Neural cell (in vitro differentiated cells): ENCODE results near the gene ARHGEF7. TPM values are rescaled to one million over a fixed set of nuclear protein-coding genes. Genes with fewer than 3 reads are reported as not detected.

Experiments used
- H2AFZ ChIP-seq: fragments of 200-600, 300-800 bp; sonication (generic), shearing (Covaris generic); 2 replicates; pipeline ENCODE4 v1.6.0; 2014; ENCODE audit warnings: low read depth, mild to moderate bottlenecking, antibody characterized with exemption, low read length, moderate library complexity
- H3F3A ChIP-seq: fragments of 200-600 bp; shearing (Covaris generic); 2 replicates; pipeline ENCODE4 v1.6.1; 2016; ENCODE audit warnings: mild to moderate bottlenecking, moderate library complexity, mixed read lengths, antibody characterized with exemption, low read length; ENCODE audit not compliant: insufficient read depth, poor library complexity, severe bottlenecking
- H3K27ac ChIP-seq: fragments of 200-600, 300-800 bp; sonication (generic), shearing (Covaris generic); 2 replicates; pipeline ENCODE4 v1.5.1; 2014; ENCODE audit warnings: mild to moderate bottlenecking, low read length, moderate library complexity
- H3K27me3 ChIP-seq: fragments of 300-800, 200-600 bp; sonication (generic), shearing (Covaris generic); 2 replicates; pipeline ENCODE4 v1.6.0; 2014; ENCODE audit warnings: mild to moderate bottlenecking, low read depth, low read length, moderate library complexity; ENCODE audit not compliant: insufficient read depth
- H3K36me3 ChIP-seq: fragments of 300-800, 200-600 bp; sonication (generic), shearing (Covaris generic); 2 replicates; pipeline ENCODE4 v1.5.1; 2014; ENCODE audit warnings: mild to moderate bottlenecking, antibody characterized with exemption, low read length, moderate library complexity; ENCODE audit not compliant: insufficient read depth
- H3K4me2 ChIP-seq: fragments of 300-800, 200-600 bp; sonication (generic), shearing (Covaris generic); 2 replicates; pipeline ENCODE4 v1.6.0; 2014; ENCODE audit warnings: mild to moderate bottlenecking, low read length
- H3K4me3 ChIP-seq: fragments of 300-800, 200-600 bp; sonication (generic), shearing (Covaris generic); 2 replicates; pipeline ENCODE4 v1.5.1; 2014; ENCODE audit warnings: mild to moderate bottlenecking, low read length, moderate library complexity
- H3K79me2 ChIP-seq: fragments of 200-600 bp; shearing (Covaris generic); replicated peaks from 2 replicates; pipeline ENCODE4 v1.6.0; 2014; ENCODE audit warnings: mild to moderate bottlenecking, low read length, moderate library complexity; ENCODE audit not compliant: insufficient read depth
- H3K9ac ChIP-seq: fragments of 300-800, 200-600 bp; sonication (generic), shearing (Covaris generic); 2 replicates; pipeline ENCODE4 v1.6.1; 2016; ENCODE audit warnings: mild to moderate bottlenecking, low read length, mixed read lengths
- H3K9me2 ChIP-seq: fragments of 200-600 bp; shearing (Covaris generic); 2 replicates; pipeline ENCODE4 v1.6.1; 2016; ENCODE audit warnings: mild to moderate bottlenecking, low read length, mixed read lengths; ENCODE audit not compliant: insufficient read depth
- H3K9me3 ChIP-seq: fragments of 200-600, 300-800 bp; sonication (generic), shearing (Covaris generic); 2 replicates; pipeline ENCODE4 v1.6.1; 2016; ENCODE audit warnings: mild to moderate bottlenecking, mixed run types, low read length, moderate library complexity, mixed read lengths
- H4K20me1 ChIP-seq: fragments of 200-600 bp; shearing (Covaris generic); 2 replicates; pipeline ENCODE4 v1.6.1; 2016; ENCODE audit warnings: mild to moderate bottlenecking, mixed run types; ENCODE audit not compliant: insufficient read depth
- EP300 ChIP-seq: fragments of 450-650 bp; conservative IDR thresholded peaks from 2 replicates; pipeline ENCODE4 v1.6.1; 2014; ENCODE audit warnings: antibody characterized with exemption, mild to moderate bottlenecking, moderate library complexity; ENCODE audit not compliant: poor library complexity, severe bottlenecking
- EZH2 ChIP-seq: fragments of 200-600, 300-800 bp; shearing (Covaris generic), sonication (generic); IDR thresholded peaks from 2 replicates; pipeline ENCODE4 v1.6.1; 2014; ENCODE audit warnings: antibody characterized with exemption, low read length, borderline replicate concordance, mild to moderate bottlenecking; ENCODE audit not compliant: insufficient read depth, poor library complexity, severe bottlenecking
- MXI1 ChIP-seq: fragments of 450-650 bp; conservative IDR thresholded peaks from 2 replicates; pipeline ENCODE4 v1.6.1; 2014; ENCODE audit warnings: antibody characterized with exemption, mild to moderate bottlenecking; ENCODE audit not compliant: poor library complexity, severe bottlenecking
- POLR2AphosphoS5 ChIP-seq: IDR thresholded peaks from 2 replicates; pipeline ENCODE4 v1.6.1; 2012
- RAD21 ChIP-seq: fragments of 450-650 bp; conservative IDR thresholded peaks from 2 replicates; pipeline ENCODE4 v1.6.1; 2014; ENCODE audit warnings: antibody characterized with exemption, mild to moderate bottlenecking, moderate library complexity
- REST ChIP-seq: IDR thresholded peaks from 2 replicates; pipeline ENCODE4 v1.6.1; 2012; ENCODE audit warnings: borderline replicate concordance
- SMC3 ChIP-seq: fragments of 450-650 bp; conservative IDR thresholded peaks from 2 replicates; pipeline ENCODE4 v1.6.1; 2014; ENCODE audit warnings: antibody characterized with exemption, mild to moderate bottlenecking, moderate library complexity; ENCODE audit not compliant: poor library complexity
- TAF1 ChIP-seq: IDR thresholded peaks from 2 replicates; pipeline ENCODE4 v1.6.1; 2012; ENCODE audit warnings: low read depth
- polyA plus RNA-seq: library from polyadenylated mRNA; depleted of rRNA; stranded (reverse); fragments of >200 nt; gene quantifications from 2 replicates; pipeline ENCODE4 v1.2.3, GENCODE V29; 2014
- TF ChIP-seq, protein P1 (sequence below): fragments of 450-650 bp; IDR thresholded peaks from 2 replicates; pipeline ENCODE4 v1.5.1; 2014; ENCODE audit warnings: antibody characterized with exemption, mild to moderate bottlenecking, moderate library complexity; ENCODE audit not compliant: poor library complexity, severe bottlenecking

Gene ARHGEF7
- polyA plus RNA-seq, 1 donor from 2014 or later, result 155 TPM

DNA sequence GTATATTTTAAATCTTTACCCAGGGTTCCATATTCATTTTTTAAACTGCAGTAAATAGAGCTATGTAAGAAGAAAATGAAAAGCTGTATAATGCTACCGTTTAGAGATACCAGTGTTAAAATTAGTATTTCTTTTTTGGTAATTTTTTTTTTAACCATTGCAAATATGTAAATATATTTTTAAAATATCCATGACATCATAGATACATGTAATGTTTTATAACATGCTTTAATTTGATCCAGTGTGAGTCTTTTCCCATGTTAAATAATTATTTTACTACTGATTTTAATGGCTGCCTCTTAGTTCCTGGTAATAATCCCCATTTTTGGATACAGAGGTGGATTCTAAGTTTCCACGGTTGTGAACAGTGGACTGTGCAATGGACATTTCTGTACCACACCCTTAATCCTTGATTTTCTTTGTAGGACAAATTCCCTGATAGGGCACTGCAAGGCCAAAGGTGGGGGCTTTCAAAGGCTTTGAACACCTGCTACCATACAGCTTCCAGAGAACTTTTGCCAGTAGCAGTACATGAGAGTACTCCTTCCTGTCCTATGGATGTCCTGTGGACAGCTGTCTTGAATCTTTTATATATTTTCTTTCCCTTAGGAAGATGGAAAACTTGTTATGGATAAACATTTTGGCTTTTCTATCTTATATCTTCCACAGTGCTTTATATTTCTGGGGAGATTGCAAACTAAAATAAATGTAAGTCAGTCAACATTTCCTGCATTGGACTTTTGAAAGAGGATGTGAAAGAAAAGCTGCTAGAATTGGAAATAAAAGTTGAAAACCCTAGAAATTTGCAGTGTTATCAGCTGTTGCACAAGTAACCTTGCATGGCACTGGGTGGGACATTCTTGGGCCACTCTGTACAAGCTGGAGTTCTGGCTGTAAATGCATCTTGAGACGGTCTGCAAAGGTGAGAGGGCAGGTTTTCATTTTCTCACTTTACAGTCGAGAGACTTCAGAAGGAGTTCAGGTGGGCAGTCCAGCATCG, 46.8 kb downstream of the ARHGEF7 start:
- Histone ChIP-seq H3K4me2 (no peak overlapping the region), H4K20me1 (no peaks in the 10 kb centered on the region), H2AFZ (no peak overlapping the region), H3K79me2 (peaks cover 81% of the 10 kb centered on the region), H3K9me3 (no peaks in the 10 kb centered on the region), H3K27ac (no peak overlapping the region), H3K9me2 (no peaks in the 10 kb centered on the region), H3K9ac (no peak overlapping the region), H3K36me3 (peaks cover 5% of the 10 kb centered on the region), H3K27me3 (no peaks in the 10 kb centered on the region), H3K4me3 (no peak overlapping the region), H3F3A (no peaks in the 10 kb centered on the region)
- TF ChIP-seq REST, result no peak
- no peak for TF ChIP-seq SMC3
- no peak for TF ChIP-seq MXI1

GRCh38 chr13:111165241-111166010, 50.3 kb downstream of the ARHGEF7 start:
- peaks cover 78% of the 10 kb centered on the region for H3K79me2 ChIP-seq
- H3K9me3 ChIP-seq, result no peaks in the 10 kb centered on the region
- no peak overlapping the region for H3K4me3 ChIP-seq
- no peaks in the 10 kb centered on the region for H3F3A ChIP-seq
- no peak overlapping the region for H3K9ac ChIP-seq
- no peaks in the 10 kb centered on the region for H3K27me3 ChIP-seq
- H4K20me1 ChIP-seq, result peaks cover 4% of the 10 kb centered on the region
- TF ChIP-seq EZH2, result no peak
- TF ChIP-seq, protein P1, sequence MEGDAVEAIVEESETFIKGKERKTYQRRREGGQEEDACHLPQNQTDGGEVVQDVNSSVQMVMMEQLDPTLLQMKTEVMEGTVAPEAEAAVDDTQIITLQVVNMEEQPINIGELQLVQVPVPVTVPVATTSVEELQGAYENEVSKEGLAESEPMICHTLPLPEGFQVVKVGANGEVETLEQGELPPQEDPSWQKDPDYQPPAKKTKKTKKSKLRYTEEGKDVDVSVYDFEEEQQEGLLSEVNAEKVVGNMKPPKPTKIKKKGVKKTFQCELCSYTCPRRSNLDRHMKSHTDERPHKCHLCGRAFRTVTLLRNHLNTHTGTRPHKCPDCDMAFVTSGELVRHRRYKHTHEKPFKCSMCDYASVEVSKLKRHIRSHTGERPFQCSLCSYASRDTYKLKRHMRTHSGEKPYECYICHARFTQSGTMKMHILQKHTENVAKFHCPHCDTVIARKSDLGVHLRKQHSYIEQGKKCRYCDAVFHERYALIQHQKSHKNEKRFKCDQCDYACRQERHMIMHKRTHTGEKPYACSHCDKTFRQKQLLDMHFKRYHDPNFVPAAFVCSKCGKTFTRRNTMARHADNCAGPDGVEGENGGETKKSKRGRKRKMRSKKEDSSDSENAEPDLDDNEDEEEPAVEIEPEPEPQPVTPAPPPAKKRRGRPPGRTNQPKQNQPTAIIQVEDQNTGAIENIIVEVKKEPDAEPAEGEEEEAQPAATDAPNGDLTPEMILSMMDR, result no peak
- no peak for TF ChIP-seq RAD21
- TF ChIP-seq SMC3, result no peak
- no peak for TF ChIP-seq EP300
- TF ChIP-seq REST, result no peak
- TF ChIP-seq POLR2AphosphoS5, result no peak
- no peak for TF ChIP-seq MXI1
- TF ChIP-seq TAF1, result no peak
- no peak overlapping the region for H2AFZ ChIP-seq
- H3K4me2 ChIP-seq, result no peak overlapping the region
- no peak overlapping the region for H3K27ac ChIP-seq
- H3K9me2 ChIP-seq, result no peaks in the 10 kb centered on the region
- no peaks in the 10 kb centered on the region for H3K36me3 ChIP-seq
